ENCODE data around the gene NDUFS6. TPM values are rescaled to one million over a fixed set of nuclear protein-coding genes. Genes with fewer than 3 reads are reported as not detected.

The NDUFS6 gene
- total RNA-seq, 4 donors from 2014 or later = 38.9 to 64.5 (median 51.2) TPM

DNA sequence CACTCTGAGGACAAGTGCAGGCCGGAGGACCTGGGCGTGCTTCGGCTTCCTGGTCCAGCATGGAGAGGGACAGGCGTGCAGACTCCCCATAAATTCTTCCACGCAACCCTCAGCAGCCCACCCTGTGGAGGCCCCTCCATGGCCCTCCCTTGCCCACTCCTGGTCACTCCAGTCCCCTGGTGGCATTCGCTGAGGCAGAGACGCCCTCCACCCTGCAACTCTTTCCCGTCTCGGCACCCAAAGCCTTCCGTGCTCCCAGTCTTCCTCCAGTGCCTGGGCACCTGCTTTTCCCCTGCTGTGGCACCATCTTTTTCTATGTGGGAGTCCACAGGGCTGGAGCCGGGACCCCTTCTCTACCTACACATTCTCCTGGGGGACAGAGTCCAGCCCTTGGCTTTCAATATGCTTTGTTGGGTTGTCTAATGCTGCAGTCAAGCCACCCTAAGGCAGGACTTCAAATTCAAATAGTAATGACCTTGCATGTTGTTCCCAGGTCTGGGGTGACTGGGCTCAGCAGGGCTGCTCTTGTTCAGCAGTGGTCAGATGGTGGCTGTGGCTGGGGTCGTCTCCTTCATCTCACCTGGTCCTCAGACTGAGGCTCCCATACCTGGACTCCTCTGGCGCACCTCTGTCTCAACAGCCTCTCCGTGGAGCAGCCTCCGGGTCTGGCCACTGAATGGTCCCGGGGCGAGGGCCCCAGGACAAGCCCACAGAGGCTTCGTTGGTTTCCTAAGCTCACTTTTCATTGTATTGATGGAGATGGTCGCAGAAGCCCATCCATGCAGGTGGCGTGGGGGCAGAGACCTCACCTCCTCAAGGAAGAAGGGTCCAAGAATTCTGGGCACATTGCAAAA lies 16.8 kb upstream of the NDUFS6 start:
- no peaks in the 10 kb centered on the region for H3K4me1 ChIP-seq
- TF ChIP-seq POLR2AphosphoS5 (IDR thresholded peaks at IDR 0.05) = no peak
- TF ChIP-seq, protein P1, sequence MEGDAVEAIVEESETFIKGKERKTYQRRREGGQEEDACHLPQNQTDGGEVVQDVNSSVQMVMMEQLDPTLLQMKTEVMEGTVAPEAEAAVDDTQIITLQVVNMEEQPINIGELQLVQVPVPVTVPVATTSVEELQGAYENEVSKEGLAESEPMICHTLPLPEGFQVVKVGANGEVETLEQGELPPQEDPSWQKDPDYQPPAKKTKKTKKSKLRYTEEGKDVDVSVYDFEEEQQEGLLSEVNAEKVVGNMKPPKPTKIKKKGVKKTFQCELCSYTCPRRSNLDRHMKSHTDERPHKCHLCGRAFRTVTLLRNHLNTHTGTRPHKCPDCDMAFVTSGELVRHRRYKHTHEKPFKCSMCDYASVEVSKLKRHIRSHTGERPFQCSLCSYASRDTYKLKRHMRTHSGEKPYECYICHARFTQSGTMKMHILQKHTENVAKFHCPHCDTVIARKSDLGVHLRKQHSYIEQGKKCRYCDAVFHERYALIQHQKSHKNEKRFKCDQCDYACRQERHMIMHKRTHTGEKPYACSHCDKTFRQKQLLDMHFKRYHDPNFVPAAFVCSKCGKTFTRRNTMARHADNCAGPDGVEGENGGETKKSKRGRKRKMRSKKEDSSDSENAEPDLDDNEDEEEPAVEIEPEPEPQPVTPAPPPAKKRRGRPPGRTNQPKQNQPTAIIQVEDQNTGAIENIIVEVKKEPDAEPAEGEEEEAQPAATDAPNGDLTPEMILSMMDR (IDR thresholded peaks at IDR 0.05) = no peak
- no peak for TF ChIP-seq POLR2A (IDR thresholded peaks at IDR 0.05)
- TF ChIP-seq EP300 (IDR thresholded peaks at IDR 0.05) = no peak
- no peaks in the 10 kb centered on the region for H3K9me3 ChIP-seq
- DNase-seq (ENCODE audit: low spot score in 2 of 2) = peak in 1 of 2 donors; percentile 53
- 94% methylated on average over 15 of the region's 20 CpGs for WGBS
- peaks cover 2% of the 10 kb centered on the region for H3K27me3 ChIP-seq
- H3K27ac ChIP-seq = no peak overlapping the region
- no peak overlapping the region for H3K4me3 ChIP-seq
- no peaks in the 10 kb centered on the region for H3K36me3 ChIP-seq

DNA sequence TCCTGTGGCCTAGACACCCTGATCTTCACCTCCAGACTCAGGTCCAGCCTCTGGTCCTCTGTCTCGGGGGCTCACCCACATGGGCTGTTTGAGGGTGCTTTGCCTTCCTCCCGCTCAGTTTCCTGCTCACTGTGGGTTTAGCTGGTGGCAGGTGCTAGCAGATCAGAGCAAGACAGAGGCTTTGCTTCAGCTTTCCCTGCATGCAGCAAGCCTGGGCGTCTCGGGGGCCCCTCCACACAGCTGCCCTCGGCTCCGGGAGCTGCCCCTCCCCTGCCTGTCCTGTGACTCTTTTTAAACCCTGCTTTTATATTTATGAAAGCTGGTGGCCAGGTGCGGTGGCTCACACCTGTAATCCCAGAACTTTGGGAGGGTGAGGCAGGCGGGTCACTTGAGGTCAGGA lies 16.1 kb upstream of the NDUFS6 start:
- Histone ChIP-seq H3K4me1 (peaks cover 2% of the 10 kb centered on the region), H3K9me3 (no peaks in the 10 kb centered on the region), H3K27me3 (peaks cover 2% of the 10 kb centered on the region), H3K36me3 (no peaks in the 10 kb centered on the region), H3K4me3 (no peak overlapping the region), H3K27ac (no peak overlapping the region)
- WGBS = 87% methylated on average over 6 of the region's 8 CpGs
- TF ChIP-seq POLR2A (IDR thresholded peaks at IDR 0.05) (no peak), POLR2AphosphoS5 (IDR thresholded peaks at IDR 0.05) (no peak), EP300 (IDR thresholded peaks at IDR 0.05) (no peak)
- TF ChIP-seq, protein P1 (IDR thresholded peaks at IDR 0.05) = no peak
- peak in 1 of 2 donors; percentile 33 for DNase-seq (ENCODE audit: low spot score in 2 of 2)

DNA sequence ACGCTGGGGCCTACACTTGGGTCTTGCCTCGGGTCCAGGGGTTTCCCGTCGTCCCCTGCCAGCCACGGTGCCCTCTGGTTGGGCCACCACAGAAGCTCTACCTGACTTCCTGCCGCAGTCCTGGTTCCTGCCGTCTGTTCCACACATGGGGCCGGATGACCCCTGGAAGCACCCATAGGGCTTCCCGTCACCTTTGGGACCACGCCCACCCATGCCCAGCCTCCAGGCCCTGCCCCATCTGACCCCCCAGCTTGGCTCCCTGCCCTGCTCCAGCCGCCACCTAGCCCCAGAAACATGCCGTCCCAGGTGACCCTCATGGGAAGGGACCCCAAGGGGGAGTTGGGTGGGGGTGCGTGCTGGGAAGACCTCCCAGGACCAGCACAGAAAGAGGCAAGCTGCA lies 15.2 kb upstream of the NDUFS6 start:
- Histone ChIP-seq H3K36me3 (no peaks in the 10 kb centered on the region), H3K9me3 (no peaks in the 10 kb centered on the region), H3K4me1 (peaks cover 2% of the 10 kb centered on the region), H3K4me3 (no peak overlapping the region), H3K27me3 (peaks cover 2% of the 10 kb centered on the region), H3K27ac (no peak overlapping the region)
- 93% methylated on average over 13 of the region's 13 CpGs for WGBS
- TF ChIP-seq POLR2AphosphoS5 (IDR thresholded peaks at IDR 0.05) = no peak
- no peak for TF ChIP-seq EP300 (IDR thresholded peaks at IDR 0.05)
- TF ChIP-seq POLR2A (IDR thresholded peaks at IDR 0.05) = no peak
- TF ChIP-seq, protein P1 (IDR thresholded peaks at IDR 0.05) = no peak
- peak in 1 of 2 donors; percentile 58 for DNase-seq (ENCODE audit: low spot score in 2 of 2)

DNA sequence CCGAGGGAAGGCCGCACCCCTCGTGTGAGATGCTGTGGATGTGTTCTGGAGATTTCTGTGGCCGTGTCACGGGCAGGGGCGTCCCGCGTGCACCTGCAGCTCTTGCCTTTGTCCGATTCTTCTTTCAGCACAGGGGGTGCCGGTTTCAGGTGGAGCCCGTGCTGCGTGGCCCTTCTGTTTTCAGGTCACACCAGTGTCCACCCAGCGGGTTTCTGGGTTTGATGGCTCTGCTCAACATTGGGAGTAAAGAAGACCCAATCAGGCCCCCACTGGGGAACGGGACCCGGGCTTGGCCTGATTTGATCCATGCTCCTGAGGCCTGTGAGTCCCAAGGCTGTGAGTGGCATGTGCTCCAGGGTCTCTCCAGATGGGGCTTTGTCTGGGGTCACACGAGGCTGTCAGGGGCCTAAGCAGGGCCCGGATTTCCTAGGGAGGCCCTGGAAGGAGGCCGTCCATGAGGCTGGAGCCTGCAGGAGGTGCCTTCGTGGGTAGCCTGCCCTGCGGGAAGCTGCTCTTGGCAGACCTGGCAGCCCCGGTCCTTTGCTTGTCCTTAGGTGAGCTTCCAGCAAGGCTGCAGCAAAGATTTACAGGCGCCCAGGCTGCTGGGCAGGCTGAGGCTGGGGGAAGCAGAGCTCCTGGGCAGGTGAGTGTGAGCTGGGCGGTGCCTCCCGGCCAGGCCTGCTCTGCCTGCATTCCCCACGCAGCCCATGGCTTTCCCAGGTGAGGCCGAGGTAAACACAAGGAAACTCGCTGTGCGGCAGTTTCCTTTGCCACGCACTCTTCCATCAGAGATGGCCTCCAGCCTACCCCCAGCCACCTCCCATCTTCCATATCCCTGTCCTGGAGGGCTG lies 14.4 kb upstream of the NDUFS6 start:
- Histone ChIP-seq H3K4me3 (no peak overlapping the region), H3K9me3 (no peaks in the 10 kb centered on the region), H3K27ac (no peak overlapping the region), H3K36me3 (no peaks in the 10 kb centered on the region), H3K4me1 (peaks cover 2% of the 10 kb centered on the region), H3K27me3 (peaks cover 2% of the 10 kb centered on the region)
- peak; percentile 55 to 59 for DNase-seq (ENCODE audit: low spot score in 2 of 2)
- no peak for TF ChIP-seq POLR2AphosphoS5 (IDR thresholded peaks at IDR 0.05)
- TF ChIP-seq EP300 (IDR thresholded peaks at IDR 0.05) = no peak
- TF ChIP-seq, protein P1 (IDR thresholded peaks at IDR 0.05) = no peak
- TF ChIP-seq POLR2A (IDR thresholded peaks at IDR 0.05) = no peak
- 97% methylated on average over 15 of the region's 29 CpGs for WGBS
